Gastrocnemius medialis (tissue), 4 donors: Measurements from ENCODE around the gene TNRC18. TPM values are rescaled to one million over a fixed set of nuclear protein-coding genes. Genes with fewer than 3 reads are reported as not detected.
A peak's percentile ranks its signal among the peaks of the same experiment; 100 is the strongest.
"Not testable (repeated sequence)": the region's sequence is repeated elsewhere in the genome, so short reads cannot be mapped to it uniquely, and the experiment has no call there.

Source experiments
- ATAC-seq, 2 donors: fragments of 150-250 bp; one replicate each; pipeline ENCODE4 v1.9.1; 2016
- DNase-seq, 2 donors: peaks; one replicate each; pipeline ENCODE4 v3.0.0-alpha.2; 2019
- H3K27ac ChIP-seq, 4 donors: fragments of 200-600 bp; sonication (generic); 1 replicate in 1 of 4; 2 replicates in 3 of 4; pipeline ENCODE4 v1.5.1; 2016 to 2018; ENCODE audit warnings: mild to moderate bottlenecking in 2 of 4, moderate library complexity in 1 of 4
- H3K27me3 ChIP-seq, 3 donors: fragments of 200-600 bp; sonication (generic) in 2 of 3; 1 replicate in 1 of 3; 2 replicates in 2 of 3; pipeline versions ENCODE4 v1.5.1 to v1.6.0; 2016 to 2019; ENCODE audit warnings: mild to moderate bottlenecking in 1 of 3, moderate library complexity in 1 of 3
- H3K36me3 ChIP-seq, 2 donors: fragments of 200-600 bp; sonication (generic) in 1 of 2; one replicate each; pipeline ENCODE4 v1.5.1; 2017 to 2018
- H3K4me1 ChIP-seq, 2 donors: fragments of 200-600 bp; sonication (generic) in 1 of 2; one replicate each; pipeline ENCODE4 v1.5.1; 2016 to 2017; ENCODE audit warnings: mild to moderate bottlenecking in 2 of 2
- H3K4me3 ChIP-seq, 4 donors: fragments of 200-600 bp; sonication (generic) in 3 of 4; 1 replicate in 1 of 4; 2 replicates in 3 of 4; pipeline ENCODE4 v1.5.1; 2016 to 2019; ENCODE audit warnings: mild to moderate bottlenecking in 2 of 4
- H3K9me3 ChIP-seq, 3 donors: fragments of 200-600 bp; sonication (generic) in 2 of 3; 1 replicate in 1 of 3; 2 replicates in 2 of 3; pipeline ENCODE4 v1.5.1; 2016 to 2019
- POLR2A ChIP-seq, 2 donors: fragments of 450-650 bp; IDR thresholded peaks; one replicate each; pipeline ENCODE4 v1.6.1; 2017; ENCODE audit warnings: antibody characterized with exemption in 2 of 2, mild to moderate bottlenecking in 2 of 2, moderate library complexity in 2 of 2
- in situ Hi-C, 4 donors: fragments of 200-750 bp; cut with MboI; loops; one replicate each; pipeline versions ENCODE4 v1.15.0 to v1.8.0; 2017; ENCODE audit warnings: low sequenced_read_pairs in 4 of 4
- intact Hi-C: fragments of 100-400 bp; cut with DNase I; formaldehyde crosslinking; loops from one replicate; pipeline ENCODE4 v1.15.1; 2023; ENCODE audit warnings: low total_unique reads
- total RNA-seq, 4 donors: library from RNA; depleted of rRNA; stranded (reverse); fragments of >200 nt; gene quantifications; one replicate each; pipeline versions ENCODE4 v1.1.0 to v1.2.3, GENCODE V29; 2016
- TF ChIP-seq, protein P1 (sequence below), 5 experiments: fragments of 450-650 bp in 3 of 5; fragments of 200-600 bp in 2 of 5; sonication (generic) in 2 of 5; IDR thresholded peaks in 4 of 5; conservative IDR thresholded peaks in 1 of 5; 1 replicate in 4 of 5; 2 replicates in 1 of 5; pipeline ENCODE4 v1.5.1; 2016 to 2019; ENCODE audit warnings: antibody characterized with exemption in 5 of 5, mild to moderate bottlenecking in 3 of 5, moderate library complexity in 3 of 5

The TNRC18 gene
- total RNA-seq, 4 donors from 2014 or later, result 8.7 to 31.2 (median 20.5) TPM

DNA sequence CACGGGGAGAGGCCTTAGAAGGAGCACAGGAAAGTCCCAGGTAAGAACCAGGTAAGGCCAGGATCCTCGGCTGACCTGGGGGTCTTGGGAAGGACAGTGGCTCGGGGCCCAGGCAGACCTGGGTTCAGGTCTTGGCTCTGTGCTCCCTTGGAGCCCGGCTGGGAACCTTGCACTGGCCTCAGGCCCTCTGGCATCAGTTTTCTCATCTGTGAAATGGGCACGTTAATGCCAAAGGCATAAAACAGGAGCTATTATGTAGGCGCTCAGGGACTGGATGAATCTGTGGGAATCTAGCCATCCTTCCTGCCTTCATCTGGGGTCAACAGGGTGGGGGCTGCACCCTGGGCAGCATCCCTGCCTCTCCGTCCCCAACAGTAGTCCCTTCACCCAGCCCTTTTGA, 149.2 kb downstream of the TNRC18 start:
- TF ChIP-seq, protein P1, sequence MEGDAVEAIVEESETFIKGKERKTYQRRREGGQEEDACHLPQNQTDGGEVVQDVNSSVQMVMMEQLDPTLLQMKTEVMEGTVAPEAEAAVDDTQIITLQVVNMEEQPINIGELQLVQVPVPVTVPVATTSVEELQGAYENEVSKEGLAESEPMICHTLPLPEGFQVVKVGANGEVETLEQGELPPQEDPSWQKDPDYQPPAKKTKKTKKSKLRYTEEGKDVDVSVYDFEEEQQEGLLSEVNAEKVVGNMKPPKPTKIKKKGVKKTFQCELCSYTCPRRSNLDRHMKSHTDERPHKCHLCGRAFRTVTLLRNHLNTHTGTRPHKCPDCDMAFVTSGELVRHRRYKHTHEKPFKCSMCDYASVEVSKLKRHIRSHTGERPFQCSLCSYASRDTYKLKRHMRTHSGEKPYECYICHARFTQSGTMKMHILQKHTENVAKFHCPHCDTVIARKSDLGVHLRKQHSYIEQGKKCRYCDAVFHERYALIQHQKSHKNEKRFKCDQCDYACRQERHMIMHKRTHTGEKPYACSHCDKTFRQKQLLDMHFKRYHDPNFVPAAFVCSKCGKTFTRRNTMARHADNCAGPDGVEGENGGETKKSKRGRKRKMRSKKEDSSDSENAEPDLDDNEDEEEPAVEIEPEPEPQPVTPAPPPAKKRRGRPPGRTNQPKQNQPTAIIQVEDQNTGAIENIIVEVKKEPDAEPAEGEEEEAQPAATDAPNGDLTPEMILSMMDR (IDR thresholded peaks at IDR 0.05 in 4 of 5, conservative IDR thresholded peaks at IDR 0.05 in 1 of 5), result no peak
- no peak for TF ChIP-seq POLR2A (IDR thresholded peaks at IDR 0.05)
- peak overlapping the region in 2 of 4 donors; percentile 59 to 69 for H3K27ac ChIP-seq
- H3K4me3 ChIP-seq, result no peak overlapping the region
- in situ Hi-C loops, result no loop called here
- DNase-seq (no peak), ATAC-seq (no peak)
- H3K36me3 ChIP-seq, result no peaks in the 10 kb centered on the region
- intact Hi-C loops, result no loop called here
- H3K9me3 ChIP-seq, result no peaks in the 10 kb centered on the region
- H3K27me3 ChIP-seq, result peaks cover 0 to 6% (median 0%) of the 10 kb centered on the region in 3 donors
- peaks cover 0 to 8% of the 10 kb centered on the region in 2 donors for H3K4me1 ChIP-seq

GRCh38 chr7:5273831-5274405, 149.7 kb downstream of the TNRC18 start:
- ATAC-seq (peak; percentile 64 to 74), DNase-seq (peak in 1 of 2 donors; percentile 20)
- H3K4me1 ChIP-seq, H3K9me3 ChIP-seq, H3K36me3 ChIP-seq, H3K27me3 ChIP-seq, intact Hi-C loops, in situ Hi-C loops, H3K4me3 ChIP-seq: not testable (repeated sequence)
- peak overlapping the region in 2 of 4 donors; percentile 59 to 69 for H3K27ac ChIP-seq

DNA sequence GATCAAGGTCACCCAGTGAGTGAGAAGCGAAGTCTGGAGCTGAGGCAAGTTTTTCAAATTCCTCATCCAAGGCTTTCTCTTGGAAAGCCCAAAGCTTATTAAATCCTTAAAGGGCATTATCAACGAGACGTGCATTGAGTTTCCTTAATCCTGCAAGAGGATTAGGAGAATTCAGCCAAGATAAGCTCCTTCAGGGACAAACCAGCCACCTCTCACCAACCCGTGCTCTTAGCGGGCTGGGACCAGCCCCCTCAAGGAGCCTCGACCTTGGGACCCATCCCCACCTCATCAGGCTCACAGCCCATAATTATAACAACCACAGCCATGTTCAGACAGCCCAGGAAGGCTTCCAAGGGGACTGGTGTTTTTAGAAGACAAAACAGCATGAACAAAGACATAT, 152.8 kb downstream of the TNRC18 start:
- peaks cover 0 to 6% (median 0%) of the 10 kb centered on the region in 3 donors for H3K27me3 ChIP-seq
- H3K4me1 ChIP-seq, result peaks cover 0 to 8% of the 10 kb centered on the region in 2 donors
- no peak for ATAC-seq
- DNase-seq, result no peak
- intact Hi-C loops (no loop called here), in situ Hi-C loops (no loop called here)
- no peak for TF ChIP-seq POLR2A (IDR thresholded peaks at IDR 0.05)
- TF ChIP-seq, protein P1 (IDR thresholded peaks at IDR 0.05 in 4 of 5, conservative IDR thresholded peaks at IDR 0.05 in 1 of 5), result no peak
- no peak overlapping the region for H3K4me3 ChIP-seq
- no peaks in the 10 kb centered on the region for H3K9me3 ChIP-seq
- no peak overlapping the region for H3K27ac ChIP-seq
- H3K36me3 ChIP-seq, result no peaks in the 10 kb centered on the region

DNA sequence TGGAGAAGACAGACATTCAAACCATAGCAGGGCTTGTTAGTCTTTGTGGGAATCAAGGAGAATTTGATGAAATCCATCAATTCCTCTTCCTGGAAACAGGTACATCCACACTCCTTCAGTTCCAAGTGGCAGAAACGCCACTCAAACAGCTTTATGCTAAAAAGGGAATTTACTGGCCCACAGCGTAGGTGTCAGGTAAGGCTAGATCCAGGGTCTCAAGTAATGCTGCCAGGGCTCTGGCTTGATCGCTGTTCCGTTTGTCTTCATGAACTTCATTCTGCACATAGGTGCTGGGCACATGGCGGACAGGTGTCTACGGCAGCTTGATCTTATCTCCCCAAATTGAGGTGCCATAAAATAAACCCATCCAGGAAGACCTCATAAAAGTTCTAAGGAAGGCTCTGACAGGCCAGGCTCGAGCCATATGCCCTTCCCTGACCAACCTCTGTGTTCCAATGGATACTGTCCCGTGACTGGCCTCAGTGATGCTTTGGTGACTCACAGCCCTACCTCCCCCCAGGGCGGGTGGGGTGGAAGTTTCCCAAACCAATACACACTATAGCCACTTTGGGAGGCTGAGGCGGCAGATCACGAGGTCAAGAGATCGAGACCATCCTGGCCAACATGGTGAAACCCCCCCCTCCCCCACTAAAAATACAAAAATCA, 153.5 kb downstream of the TNRC18 start:
- ATAC-seq, H3K4me3 ChIP-seq, H3K27ac ChIP-seq, in situ Hi-C loops, intact Hi-C loops, H3K36me3 ChIP-seq, H3K4me1 ChIP-seq, DNase-seq, H3K27me3 ChIP-seq, H3K9me3 ChIP-seq: not testable (repeated sequence)

DNA sequence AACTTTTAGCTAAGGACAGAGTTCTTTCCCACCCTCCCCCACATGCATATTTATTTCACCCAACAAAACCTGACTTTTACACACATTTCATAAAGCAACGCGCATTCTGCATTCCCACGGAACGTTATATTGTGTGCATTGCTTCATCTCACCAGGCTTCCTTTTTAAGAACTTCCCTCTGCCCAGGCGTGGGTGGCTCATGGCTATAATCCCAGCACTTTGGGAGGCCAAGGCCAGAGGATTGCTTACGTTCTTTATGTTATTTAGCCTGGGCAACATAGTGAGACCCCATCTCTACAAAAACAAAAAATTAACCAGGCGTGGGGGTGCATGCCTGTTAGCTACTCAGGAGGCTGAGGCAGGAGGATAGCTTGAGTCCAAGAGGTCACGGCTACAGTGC, 155.8 kb downstream of the TNRC18 start:
- intact Hi-C loops, H3K36me3 ChIP-seq: not testable (repeated sequence)

DNA sequence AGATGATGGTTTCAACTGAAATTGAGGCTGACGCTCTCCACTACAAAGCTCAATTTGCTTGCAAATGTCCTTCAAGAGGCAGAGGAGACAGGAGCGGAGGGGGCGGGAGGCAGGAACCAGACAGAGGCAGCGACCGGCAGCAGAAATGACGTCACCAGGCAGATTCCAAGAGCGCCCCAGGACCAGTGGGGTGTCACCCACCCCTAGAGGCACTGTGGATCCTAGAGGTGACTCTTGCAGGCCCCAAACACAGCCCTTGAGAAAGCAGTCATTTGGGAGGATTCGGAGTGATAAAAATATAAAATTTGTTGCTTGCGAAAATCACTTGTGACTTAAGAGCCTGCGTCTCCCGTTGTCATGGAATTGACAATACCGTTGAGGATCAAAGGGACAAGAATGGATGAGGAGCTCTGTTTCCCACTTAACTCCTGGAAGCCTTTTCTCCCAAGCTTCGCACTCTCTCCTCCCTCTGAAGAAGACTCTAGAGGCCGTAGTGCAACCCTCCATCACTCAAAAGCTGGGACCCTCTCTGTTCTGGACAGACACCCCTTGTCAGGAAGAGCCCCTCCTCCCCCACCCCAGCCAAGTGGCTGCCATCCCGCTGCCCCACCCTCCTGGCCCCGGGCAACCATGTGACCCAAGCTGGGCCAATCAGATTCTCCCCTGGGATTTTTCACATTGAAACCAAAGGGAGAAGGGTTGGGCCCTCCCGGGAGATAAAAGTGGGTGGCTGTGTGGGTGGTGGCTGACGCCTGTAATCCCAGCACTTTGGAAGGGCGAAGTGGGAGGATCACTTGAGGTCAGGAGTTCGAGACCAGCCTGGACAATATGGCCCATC, 157.2 kb downstream of the TNRC18 start:
- intact Hi-C loops (no loop called here), in situ Hi-C loops (no loop called here)
- DNase-seq (no peak), ATAC-seq (no peak)
- H3K36me3 ChIP-seq, result no peaks in the 10 kb centered on the region
- no peaks in the 10 kb centered on the region for H3K9me3 ChIP-seq
- no peak for TF ChIP-seq POLR2A (IDR thresholded peaks at IDR 0.05)
- TF ChIP-seq, protein P1 (IDR thresholded peaks at IDR 0.05 in 4 of 5, conservative IDR thresholded peaks at IDR 0.05 in 1 of 5), result no peak
- no peak overlapping the region for H3K27ac ChIP-seq
- H3K4me3 ChIP-seq, result no peak overlapping the region
- H3K27me3 ChIP-seq, result no peaks in the 10 kb centered on the region
- H3K4me1 ChIP-seq, result no peaks in the 10 kb centered on the region

More for the DNA sequence above, 155.8 kb downstream of the TNRC18 start:
- DNase-seq, H3K27me3 ChIP-seq, H3K4me3 ChIP-seq, H3K4me1 ChIP-seq, in situ Hi-C loops, H3K27ac ChIP-seq, H3K9me3 ChIP-seq, ATAC-seq: not testable (repeated sequence)
